HepG2 (cell line): ENCODE data around the gene MTF1. TPM values are rescaled to one million over a fixed set of nuclear protein-coding genes. Genes with fewer than 3 reads are reported as not detected.

Experiments used
- ATAC-seq: fragments of 200-7000 bp; cut with Tn5 transposase; 3 replicates; pipeline ENCODE4 v1.9.1; 2020; ENCODE audit warnings: mild to moderate bottlenecking, moderate library complexity
- BruUV-seq: library from RNA; stranded (reverse); fragments of 400-500 nt; replicated peaks from 2 replicates; lab custom pipeline; 2021; lab: Mats Ljungman, UMichigan
- CTCF ChIA-PET: fragments of 300-600 bp; formaldehyde crosslinking; extraction: SDS; loops from one replicate; lab custom pipeline; 2021; ENCODE audit warnings: low total read pairs, inconsistent platforms, low intra/inter-chr PET ratio; lab: Yijun Ruan, JAX
- POLR2A ChIA-PET: fragments of 350-600 bp; sonication (Branson Sonifier 250); formaldehyde crosslinking; loops from one replicate; lab custom pipeline; 2020; ENCODE audit warnings: antibody characterized with exemption, inconsistent platforms; lab: Yijun Ruan, JAX
- DNase-seq: peaks from one replicate; pipeline ENCODE4 v3.0.0-alpha.2; 2015; ENCODE audit warnings: low spot score
- FAIRE-seq: peaks from 3 replicates; lab custom pipeline; 2011; peaks lifted over from hg19 to GRCh38; lab: Jason Lieb, UNC
- H2AFZ ChIP-seq: one replicate; pipeline ENCODE4 v1.6.1; 2011; ENCODE audit warnings: low read length, inconsistent platforms
- H3K27ac ChIP-seq: fragments of 300-600 bp; 3 replicates; pipeline ENCODE4 v1.8.0; 2011; ENCODE audit warnings: mixed run types, mild to moderate bottlenecking, mixed read lengths, low read length, inconsistent platforms; ENCODE audit not compliant: insufficient read depth; ENCODE audit errors: extremely low read length
- H3K27me3 ChIP-seq, 2 experiments: fragments of 200-600 bp in 1 of 2; 2 replicates in 1 of 2; 3 replicates in 1 of 2; pipeline versions ENCODE4 v1.6.0 to v1.8.0; 2011; ENCODE audit warnings: low read length in 2 of 2, mild to moderate bottlenecking in 2 of 2, moderate library complexity in 2 of 2, inconsistent platforms in 1 of 2; ENCODE audit not compliant: insufficient read depth in 2 of 2, control insufficient read depth in 1 of 2
- H3K36me3 ChIP-seq, 2 experiments: fragments of 200-600 bp in 1 of 2; replicated peaks in 1 of 2; 2 replicates in 1 of 2; 3 replicates in 1 of 2; pipeline versions ENCODE4 v1.5.1 to v1.8.0; 2011; ENCODE audit warnings: low read length in 2 of 2, inconsistent platforms in 1 of 2; ENCODE audit not compliant: insufficient read depth in 2 of 2, control insufficient read depth in 1 of 2
- H3K4me1 ChIP-seq: 2 replicates; pipeline ENCODE4 v1.5.1; 2012; ENCODE audit warnings: low read length, inconsistent platforms; ENCODE audit not compliant: insufficient read depth
- H3K4me2 ChIP-seq: 2 replicates; pipeline ENCODE4 v1.6.0; 2011; ENCODE audit warnings: low read depth, low read length, inconsistent platforms
- H3K4me3 ChIP-seq, 3 experiments: fragments of 200-600 bp in 1 of 3; sonication (generic), shearing (Covaris generic) in 1 of 3; replicated peaks in 1 of 3; 2 replicates each; pipeline ENCODE4 v1.5.1; 2011 to 2016; ENCODE audit warnings: low read length in 3 of 3, inconsistent platforms in 2 of 3, low read depth in 2 of 3, mild to moderate bottlenecking in 2 of 3, control low read depth in 1 of 3, mixed read lengths in 1 of 3; ENCODE audit not compliant: insufficient read depth in 1 of 3
- H3K79me2 ChIP-seq: one replicate; pipeline ENCODE4 v1.6.1; 2011; ENCODE audit warnings: low read length, inconsistent platforms; ENCODE audit not compliant: insufficient read depth
- H3K9ac ChIP-seq: 2 replicates; pipeline ENCODE4 v1.6.0; 2011; ENCODE audit warnings: mild to moderate bottlenecking, low read depth, low read length, inconsistent platforms; ENCODE audit not compliant: insufficient read depth
- H3K9me3 ChIP-seq: 2 replicates; pipeline ENCODE4 v1.5.1; 2012; ENCODE audit warnings: mild to moderate bottlenecking, low read length
- H4K20me1 ChIP-seq: 2 replicates; pipeline ENCODE4 v1.6.0; 2011; ENCODE audit warnings: inconsistent platforms, mild to moderate bottlenecking, low read length, moderate library complexity; ENCODE audit not compliant: insufficient read depth
- GABPB1 ChIP-seq: IDR thresholded peaks from 2 replicates; pipeline ENCODE4 v1.6.1; 2016; ENCODE audit warnings: mild to moderate bottlenecking, missing genetic modification reagents, moderate library complexity, missing compliant biosample characterization
- NR1H2 ChIP-seq: sonication (generic); formaldehyde crosslinking; IDR thresholded peaks from 2 replicates; pipeline ENCODE4 v1.8.1; 2022; ENCODE audit warnings: low read depth, missing genetic modification reagents, borderline replicate concordance
- TBL1XR1 ChIP-seq: fragments of 150-350 bp; IDR thresholded peaks from 2 replicates; pipeline ENCODE4 v1.6.1; 2014; ENCODE audit warnings: borderline replicate concordance, low read length; ENCODE audit not compliant: partially characterized antibody
- ZFP37 ChIP-seq: sonication (generic); formaldehyde crosslinking; IDR thresholded peaks from 2 replicates; pipeline ENCODE4 v1.4.0; 2020; ENCODE audit warnings: missing genetic modification reagents, borderline replicate concordance
- WGBS: methylation state at CpG from one replicate; pipeline ENCODE4 v1.1.6; 2017; ENCODE audit warnings: low lambda C conversion rate; 5-methylcytosine and 5-hydroxymethylcytosine counted together
- in situ Hi-C: cut with HindIII; loops from 2 replicates; pipeline ENCODE4 v1.10.0; 2017; ENCODE audit warnings: low pct_unique_long_range_greater_than_20kb; ENCODE audit not compliant: extremely low pct_ligation_motif_present
- intact Hi-C: fragments of 100-400 bp; cut with micrococcal nuclease; formaldehyde crosslinking; loops from one replicate; pipeline ENCODE4 v1.10.0; 2022; ENCODE audit not compliant: unreplicated experiment
- polyA plus RNA-seq, 8 experiments: library from polyadenylated mRNA; depleted of rRNA in 3 of 8; stranded (reverse) in 7 of 8; unstranded in 1 of 8; fragments of >200 nt; fragmentation: Illumina TruSeq in 4 of 8; extraction: Trizol in 4 of 8; gene quantifications; 2 replicates each; pipeline versions ENCODE4 v1.2.1 to v1.2.3, GENCODE V29; 2011 to 2016; ENCODE audit warnings: low read depth in 4 of 8, missing spikeins in 1 of 8, mixed read lengths in 1 of 8; ENCODE audit not compliant: insufficient read depth in 1 of 8
- total RNA-seq, 5 experiments: library from RNA; depleted of rRNA; stranded (reverse); fragments of >200 nt; fragmentation: Illumina TruSeq; extraction: Trizol; gene quantifications; 2 replicates each; pipeline ENCODE4 v1.2.3, GENCODE V29; 2016; ENCODE audit warnings: low read depth in 1 of 5
- TF ChIP-seq, protein P1 (sequence below): sonication (generic); formaldehyde crosslinking; IDR thresholded peaks from 2 replicates; pipeline ENCODE4 v1.5.0; 2020; ENCODE audit warnings: mild to moderate bottlenecking, missing genetic modification reagents, borderline replicate concordance
- TF ChIP-seq, protein P2 (sequence below), 2 experiments: fragments of 450-650 bp in 1 of 2; sonication (generic) in 1 of 2; formaldehyde crosslinking in 1 of 2; IDR thresholded peaks; 2 replicates each; pipeline versions ENCODE4 v1.6.1 to v1.8.0; 2016 to 2022; ENCODE audit warnings: antibody characterized with exemption in 1 of 2, mild to moderate bottlenecking in 1 of 2, missing genetic modification reagents in 1 of 2

MTF1 gene
- total and polyA plus RNA-seq, 2 of the 13 experiments (the other 11 are each of a cell fraction or from before 2014, with no cell fraction given), result 2.4 to 3.3 TPM

DNA sequence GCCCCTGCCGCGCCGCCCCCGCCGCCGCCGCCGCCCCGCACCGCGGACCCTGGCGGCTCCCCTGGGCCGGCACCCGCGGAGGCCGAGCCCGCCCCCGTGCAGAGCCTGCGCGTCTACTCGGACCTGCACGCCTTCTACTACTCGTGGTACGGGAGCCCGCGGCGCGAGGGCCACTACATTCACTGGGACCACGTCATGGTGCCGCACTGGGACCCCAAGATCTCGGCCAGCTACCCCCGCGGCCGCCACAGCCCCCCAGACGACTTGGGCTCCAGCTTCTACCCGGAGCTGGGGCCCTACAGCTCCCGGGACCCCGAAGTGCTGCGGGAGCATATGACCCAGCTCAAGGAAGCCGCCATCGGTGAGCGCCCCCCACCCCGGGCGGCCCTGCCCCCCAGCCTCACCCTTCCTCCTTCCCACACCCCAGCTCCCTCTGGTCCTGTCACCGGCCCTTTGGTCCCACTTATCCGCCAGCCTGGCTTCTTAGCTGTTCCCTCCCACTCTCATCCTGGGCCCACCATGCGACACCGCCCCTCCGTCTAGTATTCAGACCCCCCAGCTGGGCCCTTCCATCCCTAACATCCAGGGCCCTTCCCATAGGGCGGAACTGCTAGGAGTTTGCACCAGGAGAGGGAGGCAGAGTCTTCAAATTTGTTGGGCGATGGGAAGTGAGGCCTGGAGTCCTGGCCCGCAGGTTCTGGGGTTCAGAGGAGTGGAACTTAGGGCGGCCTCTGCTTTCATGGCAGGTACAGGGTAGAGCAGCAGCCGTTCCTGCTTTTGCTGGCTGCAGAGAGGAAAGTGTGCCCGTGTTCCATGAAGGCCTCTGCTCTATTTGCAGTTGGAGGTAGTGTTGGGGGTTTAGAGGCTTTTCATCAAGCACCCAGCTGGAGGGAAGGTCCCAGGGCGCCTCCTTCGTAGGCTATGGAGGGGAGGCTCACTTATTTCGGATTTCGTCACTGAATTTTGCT lies 64.7 kb downstream of the MTF1 start:
- peak; percentile 52 for ATAC-seq
- H3K27ac ChIP-seq, result peak overlapping the region; percentile 9
- no TSS peak for BruUV-seq
- TF ChIP-seq ZFP37 (CRISPR knock-in tag) (no peak), TBL1XR1 (no peak), GABPB1 (CRISPR knock-in tag) (0 out of 2 replicates have a peak, but pooled peaks have one; percentile 20), NR1H2 (CRISPR knock-in tag) (no peak)
- TF ChIP-seq, protein P1, sequence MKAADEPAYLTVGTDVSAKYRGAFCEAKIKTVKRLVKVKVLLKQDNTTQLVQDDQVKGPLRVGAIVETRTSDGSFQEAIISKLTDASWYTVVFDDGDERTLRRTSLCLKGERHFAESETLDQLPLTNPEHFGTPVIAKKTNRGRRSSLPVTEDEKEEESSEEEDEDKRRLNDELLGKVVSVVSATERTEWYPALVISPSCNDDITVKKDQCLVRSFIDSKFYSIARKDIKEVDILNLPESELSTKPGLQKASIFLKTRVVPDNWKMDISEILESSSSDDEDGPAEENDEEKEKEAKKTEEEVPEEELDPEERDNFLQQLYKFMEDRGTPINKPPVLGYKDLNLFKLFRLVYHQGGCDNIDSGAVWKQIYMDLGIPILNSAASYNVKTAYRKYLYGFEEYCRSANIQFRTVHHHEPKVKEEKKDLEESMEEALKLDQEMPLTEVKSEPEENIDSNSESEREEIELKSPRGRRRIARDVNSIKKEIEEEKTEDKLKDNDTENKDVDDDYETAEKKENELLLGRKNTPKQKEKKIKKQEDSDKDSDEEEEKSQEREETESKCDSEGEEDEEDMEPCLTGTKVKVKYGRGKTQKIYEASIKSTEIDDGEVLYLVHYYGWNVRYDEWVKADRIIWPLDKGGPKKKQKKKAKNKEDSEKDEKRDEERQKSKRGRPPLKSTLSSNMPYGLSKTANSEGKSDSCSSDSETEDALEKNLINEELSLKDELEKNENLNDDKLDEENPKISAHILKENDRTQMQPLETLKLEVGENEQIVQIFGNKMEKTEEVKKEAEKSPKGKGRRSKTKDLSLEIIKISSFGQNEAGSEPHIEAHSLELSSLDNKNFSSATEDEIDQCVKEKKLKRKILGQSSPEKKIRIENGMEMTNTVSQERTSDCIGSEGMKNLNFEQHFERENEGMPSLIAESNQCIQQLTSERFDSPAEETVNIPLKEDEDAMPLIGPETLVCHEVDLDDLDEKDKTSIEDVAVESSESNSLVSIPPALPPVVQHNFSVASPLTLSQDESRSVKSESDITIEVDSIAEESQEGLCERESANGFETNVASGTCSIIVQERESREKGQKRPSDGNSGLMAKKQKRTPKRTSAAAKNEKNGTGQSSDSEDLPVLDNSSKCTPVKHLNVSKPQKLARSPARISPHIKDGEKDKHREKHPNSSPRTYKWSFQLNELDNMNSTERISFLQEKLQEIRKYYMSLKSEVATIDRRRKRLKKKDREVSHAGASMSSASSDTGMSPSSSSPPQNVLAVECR (CRISPR knock-in tag), result peak; percentile 10
- TF ChIP-seq, protein P2, sequence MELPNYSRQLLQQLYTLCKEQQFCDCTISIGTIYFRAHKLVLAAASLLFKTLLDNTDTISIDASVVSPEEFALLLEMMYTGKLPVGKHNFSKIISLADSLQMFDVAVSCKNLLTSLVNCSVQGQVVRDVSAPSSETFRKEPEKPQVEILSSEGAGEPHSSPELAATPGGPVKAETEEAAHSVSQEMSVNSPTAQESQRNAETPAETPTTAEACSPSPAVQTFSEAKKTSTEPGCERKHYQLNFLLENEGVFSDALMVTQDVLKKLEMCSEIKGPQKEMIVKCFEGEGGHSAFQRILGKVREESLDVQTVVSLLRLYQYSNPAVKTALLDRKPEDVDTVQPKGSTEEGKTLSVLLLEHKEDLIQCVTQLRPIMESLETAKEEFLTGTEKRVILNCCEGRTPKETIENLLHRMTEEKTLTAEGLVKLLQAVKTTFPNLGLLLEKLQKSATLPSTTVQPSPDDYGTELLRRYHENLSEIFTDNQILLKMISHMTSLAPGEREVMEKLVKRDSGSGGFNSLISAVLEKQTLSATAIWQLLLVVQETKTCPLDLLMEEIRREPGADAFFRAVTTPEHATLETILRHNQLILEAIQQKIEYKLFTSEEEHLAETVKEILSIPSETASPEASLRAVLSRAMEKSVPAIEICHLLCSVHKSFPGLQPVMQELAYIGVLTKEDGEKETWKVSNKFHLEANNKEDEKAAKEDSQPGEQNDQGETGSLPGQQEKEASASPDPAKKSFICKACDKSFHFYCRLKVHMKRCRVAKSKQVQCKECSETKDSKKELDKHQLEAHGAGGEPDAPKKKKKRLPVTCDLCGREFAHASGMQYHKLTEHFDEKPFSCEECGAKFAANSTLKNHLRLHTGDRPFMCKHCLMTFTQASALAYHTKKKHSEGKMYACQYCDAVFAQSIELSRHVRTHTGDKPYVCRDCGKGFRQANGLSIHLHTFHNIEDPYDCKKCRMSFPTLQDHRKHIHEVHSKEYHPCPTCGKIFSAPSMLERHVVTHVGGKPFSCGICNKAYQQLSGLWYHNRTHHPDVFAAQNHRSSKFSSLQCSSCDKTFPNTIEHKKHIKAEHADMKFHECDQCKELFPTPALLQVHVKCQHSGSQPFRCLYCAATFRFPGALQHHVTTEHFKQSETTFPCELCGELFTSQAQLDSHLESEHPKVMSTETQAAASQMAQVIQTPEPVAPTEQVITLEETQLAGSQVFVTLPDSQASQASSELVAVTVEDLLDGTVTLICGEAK (IDR thresholded peaks at IDR 0.05), result no peak
- TF ChIP-seq, protein P2 (CRISPR knock-in tag; IDR thresholded peaks at IDR 0.05), result peak; percentile 39; the same call in 1 of the 2 replicates

More for the DNA sequence above, 64.7 kb downstream of the MTF1 start:
- DNase-seq (no peak), FAIRE-seq (no peak)
- ChIA-PET CTCF (no interaction called here), POLR2A (interaction anchor here (1.0 to 1.4 kb wide), 3 partner anchors 12 to 17 kb away, joined by 3 to 9 read pairs (median 4); partner anchors contain the start of genes C1orf122 and YRDC)
- WGBS, result 4% methylated on average over 15 of the region's 59 CpGs
- intact Hi-C loops, result loop anchor here (10.0 kb wide), 1 partner anchor 70 kb away; no protein-coding TSS in a partner anchor
- H3K27me3 ChIP-seq, result peaks cover 0 to 9% of the 10 kb centered on the region in 2 experiments; a peak in 3 of 5 replicates
- H3K9me3 ChIP-seq, result no peaks in the 10 kb centered on the region
- peaks cover 24% of the 10 kb centered on the region for H3K4me1 ChIP-seq
- in situ Hi-C loops, result no loop called here
- peak overlapping the region; percentile 74 to 81 (median 78) for H3K4me3 ChIP-seq
- H4K20me1 ChIP-seq, result no peaks in the 10 kb centered on the region; the same call in 1 of the 2 replicates
- H3K4me2 ChIP-seq, result peak overlapping the region; percentile 77
- no peak overlapping the region for H2AFZ ChIP-seq
- H3K9ac ChIP-seq, result peak overlapping the region; percentile 68
- H3K79me2 ChIP-seq, result peaks cover 7% of the 10 kb centered on the region
- peaks cover 11 to 28% of the 10 kb centered on the region in 2 experiments; a peak in 4 of 5 replicates for H3K36me3 ChIP-seq
